ENCODE measurements around the gene IMPACT. TPM values are rescaled to one million over a fixed set of nuclear protein-coding genes. Genes with fewer than 3 reads are reported as not detected.
A peak's percentile ranks its signal among the peaks of the same experiment; 100 is the strongest.

Gene IMPACT
- total RNA-seq, 3 donors from 2014 or later, result 9.5 to 9.7 (median 9.5) TPM

GRCh38 chr18:24403076-24403475 lies 23.4 kb upstream of the IMPACT start:
- Mint-ChIP-seq H3K9me3 (no peaks in the 10 kb centered on the region), H3K4me1 (ENCODE audit: low read depth) (peaks cover 16% of the 10 kb centered on the region), H3K36me3 (ENCODE audit: insufficient read depth) (no peaks in the 10 kb centered on the region), H3K4me3 (no peak overlapping the region), H3K27me3 (ENCODE audit: low read depth) (peaks cover 40% of the 10 kb centered on the region)
- ATAC-seq (no peak), DNase-seq (no peak)

- H3K4me1 Mint-ChIP-seq (ENCODE audit: low read depth), result peaks cover 11% of the 10 kb centered on the region
- H3K27me3 Mint-ChIP-seq (ENCODE audit: low read depth), result peaks cover 46% of the 10 kb centered on the region
- ATAC-seq (no peak), DNase-seq (no peak)
- no peaks in the 10 kb centered on the region for H3K36me3 Mint-ChIP-seq (ENCODE audit: insufficient read depth)
- H3K9me3 Mint-ChIP-seq, result no peaks in the 10 kb centered on the region
- no peak overlapping the region for H3K4me3 Mint-ChIP-seq
Observed at GRCh38 chr18:24404591-24404990, 21.9 kb upstream of the IMPACT start.

GRCh38 chr18:24408496-24408895 lies 18.0 kb upstream of the IMPACT start:
- Mint-ChIP-seq H3K27me3 (ENCODE audit: low read depth) (peaks cover 38% of the 10 kb centered on the region), H3K36me3 (ENCODE audit: insufficient read depth) (no peaks in the 10 kb centered on the region), H3K9me3 (peaks cover 3% of the 10 kb centered on the region), H3K4me1 (ENCODE audit: low read depth) (peaks cover 8% of the 10 kb centered on the region), H3K4me3 (no peak overlapping the region)
- DNase-seq, result no peak
- ATAC-seq, result no peak

- H3K4me1 Mint-ChIP-seq (ENCODE audit: low read depth), result peaks cover 13% of the 10 kb centered on the region
- DNase-seq (no peak), ATAC-seq (no peak)
- H3K9me3 Mint-ChIP-seq, result peaks cover 4% of the 10 kb centered on the region
- H3K36me3 Mint-ChIP-seq (ENCODE audit: insufficient read depth), result no peaks in the 10 kb centered on the region
- H3K4me3 Mint-ChIP-seq, result no peak overlapping the region
- H3K27me3 Mint-ChIP-seq (ENCODE audit: low read depth), result peaks cover 25% of the 10 kb centered on the region
Observed at GRCh38 chr18:24413148-24413547, 13.3 kb upstream of the IMPACT start.

GRCh38 chr18:24414349-24415003 lies 12.0 kb upstream of the IMPACT start:
- peaks cover 4% of the 10 kb centered on the region for H3K9me3 Mint-ChIP-seq
- H3K36me3 Mint-ChIP-seq (ENCODE audit: insufficient read depth), result peaks cover 3% of the 10 kb centered on the region
- H3K4me3 Mint-ChIP-seq, result no peak overlapping the region
- DNase-seq (no peak), ATAC-seq (peak; percentile 80)
- peaks cover 13% of the 10 kb centered on the region for H3K4me1 Mint-ChIP-seq (ENCODE audit: low read depth)
- peaks cover 25% of the 10 kb centered on the region for H3K27me3 Mint-ChIP-seq (ENCODE audit: low read depth)

- peaks cover 13% of the 10 kb centered on the region for H3K4me1 Mint-ChIP-seq (ENCODE audit: low read depth)
- H3K36me3 Mint-ChIP-seq (ENCODE audit: insufficient read depth), result peaks cover 3% of the 10 kb centered on the region
- ATAC-seq, result no peak
- no peak for DNase-seq
- peaks cover 4% of the 10 kb centered on the region for H3K9me3 Mint-ChIP-seq
- H3K4me3 Mint-ChIP-seq, result no peak overlapping the region
- peaks cover 39% of the 10 kb centered on the region for H3K27me3 Mint-ChIP-seq (ENCODE audit: low read depth)
Observed at GRCh38 chr18:24417480-24417879, 9.0 kb upstream of the IMPACT start.

- no peak for DNase-seq
- no peak overlapping the region for H3K4me3 Mint-ChIP-seq
- H3K4me1 Mint-ChIP-seq (ENCODE audit: low read depth), result peaks cover under 1% of the 10 kb centered on the region
- H3K36me3 Mint-ChIP-seq (ENCODE audit: insufficient read depth), result peaks cover 5% of the 10 kb centered on the region
- no peak for ATAC-seq
- peaks cover 50% of the 10 kb centered on the region for H3K27me3 Mint-ChIP-seq (ENCODE audit: low read depth)
- H3K9me3 Mint-ChIP-seq, result peaks cover 2% of the 10 kb centered on the region
Observed at GRCh38 chr18:24420551-24420950, 5.9 kb upstream of the IMPACT start.

GRCh38 chr18:24421831-24422230 lies 4.6 kb upstream of the IMPACT start:
- H3K4me1 Mint-ChIP-seq (ENCODE audit: low read depth), result peaks cover 7% of the 10 kb centered on the region
- H3K27me3 Mint-ChIP-seq (ENCODE audit: low read depth), result peaks cover 50% of the 10 kb centered on the region
- peaks cover 5% of the 10 kb centered on the region for H3K36me3 Mint-ChIP-seq (ENCODE audit: insufficient read depth)
- peaks cover 5% of the 10 kb centered on the region for H3K9me3 Mint-ChIP-seq
- no peak overlapping the region for H3K4me3 Mint-ChIP-seq
- DNase-seq, result no peak
- ATAC-seq, result no peak

- Mint-ChIP-seq H3K4me1 (ENCODE audit: low read depth) (peaks cover 21% of the 10 kb centered on the region), H3K36me3 (ENCODE audit: insufficient read depth) (peaks cover 11% of the 10 kb centered on the region), H3K9me3 (peaks cover 5% of the 10 kb centered on the region), H3K4me3 (peak overlapping the region; percentile 72), H3K27me3 (ENCODE audit: low read depth) (peaks cover 23% of the 10 kb centered on the region)
- ATAC-seq (no peak), DNase-seq (no peak)
Observed at GRCh38 chr18:24426073-24426397, 435 bp upstream of the IMPACT start.

GRCh38 chr18:24427484-24427883 lies 1.0 kb downstream of the IMPACT start:
- ATAC-seq (no peak), DNase-seq (no peak)
- peaks cover 17% of the 10 kb centered on the region for H3K36me3 Mint-ChIP-seq (ENCODE audit: insufficient read depth)
- H3K4me3 Mint-ChIP-seq, result peak overlapping the region; percentile 86
- peaks cover 21% of the 10 kb centered on the region for H3K4me1 Mint-ChIP-seq (ENCODE audit: low read depth)
- H3K9me3 Mint-ChIP-seq, result peaks cover 5% of the 10 kb centered on the region
- peaks cover 13% of the 10 kb centered on the region for H3K27me3 Mint-ChIP-seq (ENCODE audit: low read depth)

GRCh38 chr18:24428709-24429108 lies 2.2 kb downstream of the IMPACT start:
- Mint-ChIP-seq H3K27me3 (ENCODE audit: low read depth) (peaks cover 2% of the 10 kb centered on the region), H3K4me1 (ENCODE audit: low read depth) (peaks cover 21% of the 10 kb centered on the region), H3K9me3 (peaks cover 5% of the 10 kb centered on the region), H3K36me3 (ENCODE audit: insufficient read depth) (peaks cover 19% of the 10 kb centered on the region), H3K4me3 (no peak overlapping the region)
- ATAC-seq (no peak), DNase-seq (no peak)

- DNase-seq (no peak), ATAC-seq (no peak)
- Mint-ChIP-seq H3K27me3 (ENCODE audit: low read depth) (no peaks in the 10 kb centered on the region), H3K4me3 (no peak overlapping the region), H3K9me3 (peaks cover 5% of the 10 kb centered on the region), H3K36me3 (ENCODE audit: insufficient read depth) (peaks cover 19% of the 10 kb centered on the region), H3K4me1 (ENCODE audit: low read depth) (peaks cover 21% of the 10 kb centered on the region)
Observed at GRCh38 chr18:24429188-24429587, 2.7 kb downstream of the IMPACT start.

- Mint-ChIP-seq H3K36me3 (ENCODE audit: insufficient read depth) (peaks cover 24% of the 10 kb centered on the region), H3K9me3 (no peaks in the 10 kb centered on the region), H3K4me1 (ENCODE audit: low read depth) (peaks cover 9% of the 10 kb centered on the region), H3K27me3 (ENCODE audit: low read depth) (no peaks in the 10 kb centered on the region), H3K4me3 (no peak overlapping the region)
- ATAC-seq, result no peak
- no peak for DNase-seq
Observed at GRCh38 chr18:24432618-24433017, 6.1 kb downstream of the IMPACT start.

GRCh38 chr18:24436939-24437338 lies 10.5 kb downstream of the IMPACT start:
- peaks cover 34% of the 10 kb centered on the region for H3K36me3 Mint-ChIP-seq (ENCODE audit: insufficient read depth)
- H3K4me3 Mint-ChIP-seq, result no peak overlapping the region
- DNase-seq, result no peak
- ATAC-seq, result peak in 1 of 2 donors; percentile 40
- no peaks in the 10 kb centered on the region for H3K9me3 Mint-ChIP-seq
- no peaks in the 10 kb centered on the region for H3K4me1 Mint-ChIP-seq (ENCODE audit: low read depth)
- no peaks in the 10 kb centered on the region for H3K27me3 Mint-ChIP-seq (ENCODE audit: low read depth)

- ATAC-seq (no peak), DNase-seq (no peak)
- Mint-ChIP-seq H3K4me3 (no peak overlapping the region), H3K9me3 (no peaks in the 10 kb centered on the region), H3K36me3 (ENCODE audit: insufficient read depth) (peaks cover 42% of the 10 kb centered on the region), H3K4me1 (ENCODE audit: low read depth) (peaks cover 4% of the 10 kb centered on the region), H3K27me3 (ENCODE audit: low read depth) (no peaks in the 10 kb centered on the region)
Observed at GRCh38 chr18:24443870-24444269, 17.4 kb downstream of the IMPACT start.

Data from activated T-cell treated with anti-CD3 and anti-CD28 coated beads, Interleukin-2, amount 50 U/mL, for 4 hours (primary cell).